ENCODE measurements around the gene SETD7.

SETD7 gene

DNA sequence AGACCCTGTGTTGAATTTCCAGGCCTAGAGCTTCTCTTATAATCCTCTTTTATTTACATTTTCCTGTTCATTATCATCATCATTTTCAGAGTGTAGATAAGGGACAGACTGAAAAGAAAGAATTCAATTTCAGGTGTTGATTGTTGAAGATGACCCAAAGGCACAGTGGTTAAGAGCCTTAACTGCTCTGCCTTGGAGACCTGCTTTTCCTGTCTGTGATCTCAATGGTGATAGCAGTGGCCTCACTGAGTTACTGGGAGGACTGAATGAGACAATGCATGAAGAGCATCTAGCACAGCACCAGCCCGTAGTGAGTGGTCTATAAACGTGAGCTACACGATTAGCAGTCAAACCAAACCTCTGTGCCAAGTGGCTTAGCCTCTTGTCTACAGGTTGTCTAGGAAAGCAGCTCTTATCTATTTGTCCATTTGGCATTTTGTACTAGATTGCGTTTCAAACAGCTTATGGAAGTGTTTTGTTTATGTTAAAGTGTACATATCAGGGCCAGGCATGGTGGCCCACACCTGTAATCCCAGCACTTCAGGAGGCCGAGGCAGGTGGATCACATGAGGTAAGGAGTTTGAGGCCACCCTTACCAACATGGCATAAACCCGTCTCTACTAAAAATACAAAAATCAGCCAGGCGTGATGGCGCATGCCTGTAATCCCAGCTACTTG, 41.5 kb downstream of the SETD7 start:
- Histone ChIP-seq H3K27ac (ENCODE audit: low read length) (no peak overlapping the region), H3K79me2 (ENCODE audit: insufficient read depth, low read length) (no peaks in the 10 kb centered on the region), H3K9ac (ENCODE audit: low read depth, low read length) (no peak overlapping the region), H2AFZ (ENCODE audit: low read depth, low read length) (no peak overlapping the region), H4K20me1 (ENCODE audit: insufficient read depth, low read length) (no peaks in the 10 kb centered on the region), H3K4me1 (ENCODE audit: insufficient read depth, low read length) (no peaks in the 10 kb centered on the region), H3K27me3 (ENCODE audit: insufficient read depth, low read length, poor library complexity) (no peaks in the 10 kb centered on the region), H3K4me3 (ENCODE audit: low read depth in 1 of 2, low read length in 2 of 2) (no peak overlapping the region), H3K4me2 (ENCODE audit: insufficient read depth, low read length) (no peak overlapping the region), H3K9me3 (ENCODE audit: insufficient read depth, low read length, severe bottlenecking) (no peaks in the 10 kb centered on the region), H3K36me3 (ENCODE audit: insufficient read depth, low read length) (peaks cover 68% of the 10 kb centered on the region)
- TF ChIP-seq EZH2 (IDR thresholded peaks at IDR 0.05; ENCODE audit: borderline replicate concordance, low read depth, low read length, severe bottlenecking): no peak
- TF ChIP-seq, protein P1, sequence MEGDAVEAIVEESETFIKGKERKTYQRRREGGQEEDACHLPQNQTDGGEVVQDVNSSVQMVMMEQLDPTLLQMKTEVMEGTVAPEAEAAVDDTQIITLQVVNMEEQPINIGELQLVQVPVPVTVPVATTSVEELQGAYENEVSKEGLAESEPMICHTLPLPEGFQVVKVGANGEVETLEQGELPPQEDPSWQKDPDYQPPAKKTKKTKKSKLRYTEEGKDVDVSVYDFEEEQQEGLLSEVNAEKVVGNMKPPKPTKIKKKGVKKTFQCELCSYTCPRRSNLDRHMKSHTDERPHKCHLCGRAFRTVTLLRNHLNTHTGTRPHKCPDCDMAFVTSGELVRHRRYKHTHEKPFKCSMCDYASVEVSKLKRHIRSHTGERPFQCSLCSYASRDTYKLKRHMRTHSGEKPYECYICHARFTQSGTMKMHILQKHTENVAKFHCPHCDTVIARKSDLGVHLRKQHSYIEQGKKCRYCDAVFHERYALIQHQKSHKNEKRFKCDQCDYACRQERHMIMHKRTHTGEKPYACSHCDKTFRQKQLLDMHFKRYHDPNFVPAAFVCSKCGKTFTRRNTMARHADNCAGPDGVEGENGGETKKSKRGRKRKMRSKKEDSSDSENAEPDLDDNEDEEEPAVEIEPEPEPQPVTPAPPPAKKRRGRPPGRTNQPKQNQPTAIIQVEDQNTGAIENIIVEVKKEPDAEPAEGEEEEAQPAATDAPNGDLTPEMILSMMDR (IDR thresholded peaks at IDR 0.05; ENCODE audit: borderline replicate concordance, extremely low read depth, low read length, poor library complexity, severe bottlenecking): no peak
- DNase-seq (no peak), ATAC-seq (ENCODE audit: insufficient read depth, low read depth) (no peak)

DNA sequence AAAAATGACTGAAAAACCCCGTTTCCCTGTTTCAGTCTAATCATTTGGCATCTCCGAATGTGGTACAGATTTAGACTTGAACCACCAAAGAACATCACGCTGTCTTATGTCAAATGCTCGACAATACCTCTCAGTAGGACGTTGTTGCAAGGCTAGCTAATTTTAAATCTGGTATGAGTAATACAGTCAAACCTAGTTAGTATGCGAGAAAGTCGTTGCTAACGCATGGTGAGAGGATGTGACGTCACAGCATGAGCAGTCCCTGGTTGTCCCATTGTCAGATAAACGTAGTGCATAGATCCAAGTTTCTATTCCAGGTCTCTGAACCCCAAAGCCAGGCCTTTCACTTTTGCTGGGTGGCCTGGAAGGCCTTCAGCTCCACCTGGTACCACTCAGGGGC, 44.7 kb downstream of the SETD7 start:
- H3K27ac ChIP-seq (ENCODE audit: low read length): no peak overlapping the region
- H3K36me3 ChIP-seq (ENCODE audit: insufficient read depth, low read length): peaks cover 65% of the 10 kb centered on the region
- no peak overlapping the region for H3K4me3 ChIP-seq (ENCODE audit: low read depth in 1 of 2, low read length in 2 of 2)
- no peaks in the 10 kb centered on the region for H3K9me3 ChIP-seq (ENCODE audit: insufficient read depth, low read length, severe bottlenecking)
- no peak overlapping the region for H2AFZ ChIP-seq (ENCODE audit: low read depth, low read length)
- H3K4me1 ChIP-seq (ENCODE audit: insufficient read depth, low read length): no peaks in the 10 kb centered on the region
- H3K4me2 ChIP-seq (ENCODE audit: insufficient read depth, low read length): no peak overlapping the region
- no peaks in the 10 kb centered on the region for H3K27me3 ChIP-seq (ENCODE audit: insufficient read depth, low read length, poor library complexity)
- no peak for DNase-seq
- ATAC-seq (ENCODE audit: insufficient read depth, low read depth): no peak
- no peaks in the 10 kb centered on the region for H4K20me1 ChIP-seq (ENCODE audit: insufficient read depth, low read length)
- no peak for TF ChIP-seq EZH2 (IDR thresholded peaks at IDR 0.05; ENCODE audit: borderline replicate concordance, low read depth, low read length, severe bottlenecking)
- TF ChIP-seq, protein P1 (IDR thresholded peaks at IDR 0.05; ENCODE audit: borderline replicate concordance, extremely low read depth, low read length, poor library complexity, severe bottlenecking): no peak
- no peak overlapping the region for H3K9ac ChIP-seq (ENCODE audit: low read depth, low read length)
- H3K79me2 ChIP-seq (ENCODE audit: insufficient read depth, low read length): no peaks in the 10 kb centered on the region

DNA sequence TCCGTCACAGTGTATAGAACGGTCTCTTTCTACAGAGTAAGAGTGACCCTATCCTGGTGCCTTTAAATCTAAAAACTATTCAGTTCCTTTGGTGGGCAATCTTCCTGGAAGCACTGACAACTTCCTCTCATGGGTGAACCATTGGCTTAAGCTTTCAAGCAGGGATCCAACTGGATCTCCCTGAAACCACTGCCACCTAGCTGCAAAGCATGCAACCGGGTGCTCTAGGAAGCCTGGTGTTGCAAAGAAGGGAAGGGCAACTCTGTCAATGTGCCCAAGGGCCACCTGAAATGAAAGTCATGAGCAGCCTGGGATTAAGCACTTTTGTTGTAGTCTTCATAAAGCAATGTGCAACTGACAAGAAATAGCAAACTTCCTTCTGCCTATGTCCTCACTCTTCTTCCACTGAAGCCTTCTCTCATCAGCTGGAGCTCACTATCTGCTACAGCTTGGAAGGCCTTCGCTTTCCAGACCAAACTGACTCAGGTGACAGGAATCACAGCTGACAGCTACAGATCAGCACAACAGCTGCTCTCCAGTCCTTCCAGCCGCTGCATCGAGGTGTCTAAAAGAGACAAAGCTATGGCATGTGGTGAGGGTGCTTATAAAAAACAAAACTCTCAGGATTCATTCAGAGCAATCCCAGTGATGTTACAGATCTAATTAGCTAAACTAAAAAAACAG, 46.1 kb downstream of the SETD7 start:
- Histone ChIP-seq H3K79me2 (ENCODE audit: insufficient read depth, low read length) (no peaks in the 10 kb centered on the region), H3K27me3 (ENCODE audit: insufficient read depth, low read length, poor library complexity) (no peaks in the 10 kb centered on the region), H3K9ac (ENCODE audit: low read depth, low read length) (no peak overlapping the region), H2AFZ (ENCODE audit: low read depth, low read length) (no peak overlapping the region), H3K9me3 (ENCODE audit: insufficient read depth, low read length, severe bottlenecking) (no peaks in the 10 kb centered on the region), H4K20me1 (ENCODE audit: insufficient read depth, low read length) (no peaks in the 10 kb centered on the region), H3K27ac (ENCODE audit: low read length) (no peak overlapping the region), H3K36me3 (ENCODE audit: insufficient read depth, low read length) (peaks cover 55% of the 10 kb centered on the region), H3K4me1 (ENCODE audit: insufficient read depth, low read length) (no peaks in the 10 kb centered on the region), H3K4me2 (ENCODE audit: insufficient read depth, low read length) (no peak overlapping the region), H3K4me3 (ENCODE audit: low read depth in 1 of 2, low read length in 2 of 2) (no peak overlapping the region)
- no peak for TF ChIP-seq EZH2 (IDR thresholded peaks at IDR 0.05; ENCODE audit: borderline replicate concordance, low read depth, low read length, severe bottlenecking)
- TF ChIP-seq, protein P1 (IDR thresholded peaks at IDR 0.05; ENCODE audit: borderline replicate concordance, extremely low read depth, low read length, poor library complexity, severe bottlenecking): peak; percentile 46
- no peak for ATAC-seq (ENCODE audit: insufficient read depth, low read depth)
- no peak for DNase-seq
